GM04504 (cell line): ENCODE results near the gene AGRN.
"Not testable (repeated sequence)": the region's sequence is repeated elsewhere in the genome, so short reads cannot be mapped to it uniquely, and the experiment has no call there.

Source experiments
- DNase-seq: peaks from one replicate; pipeline ENCODE4 v3.0.0-alpha.2; 2012; ENCODE audit warnings: low read depth

The AGRN gene

DNA sequence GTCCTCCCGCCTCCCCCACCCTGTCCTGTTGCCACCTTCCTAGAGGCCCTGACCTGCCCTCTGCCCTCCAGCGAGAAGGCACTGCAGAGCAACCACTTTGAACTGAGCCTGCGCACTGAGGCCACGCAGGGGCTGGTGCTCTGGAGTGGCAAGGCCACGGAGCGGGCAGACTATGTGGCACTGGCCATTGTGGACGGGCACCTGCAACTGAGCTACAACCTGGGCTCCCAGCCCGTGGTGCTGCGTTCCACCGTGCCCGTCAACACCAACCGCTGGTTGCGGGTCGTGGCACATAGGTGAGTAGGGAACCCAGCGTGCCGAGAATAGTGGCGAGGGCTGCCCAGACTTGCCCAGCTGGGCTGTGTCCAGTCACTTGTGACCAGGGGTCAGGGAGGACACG is 33.8 kb downstream of the AGRN start:
- no peak for DNase-seq

GRCh38 chr1:1054099-1054700 is 34.3 kb downstream of the AGRN start:
- DNase-seq, result no peak

GRCh38 chr1:1054971-1055370 is 35.1 kb downstream of the AGRN start:
- DNase-seq, result no peak

GRCh38 chr1:1055841-1056736 is 36.2 kb downstream of the AGRN start:
- no peak for DNase-seq

GRCh38 chr1:1057769-1058087 is 37.8 kb downstream of the AGRN start:
- DNase-seq, result not testable (repeated sequence)

DNA sequence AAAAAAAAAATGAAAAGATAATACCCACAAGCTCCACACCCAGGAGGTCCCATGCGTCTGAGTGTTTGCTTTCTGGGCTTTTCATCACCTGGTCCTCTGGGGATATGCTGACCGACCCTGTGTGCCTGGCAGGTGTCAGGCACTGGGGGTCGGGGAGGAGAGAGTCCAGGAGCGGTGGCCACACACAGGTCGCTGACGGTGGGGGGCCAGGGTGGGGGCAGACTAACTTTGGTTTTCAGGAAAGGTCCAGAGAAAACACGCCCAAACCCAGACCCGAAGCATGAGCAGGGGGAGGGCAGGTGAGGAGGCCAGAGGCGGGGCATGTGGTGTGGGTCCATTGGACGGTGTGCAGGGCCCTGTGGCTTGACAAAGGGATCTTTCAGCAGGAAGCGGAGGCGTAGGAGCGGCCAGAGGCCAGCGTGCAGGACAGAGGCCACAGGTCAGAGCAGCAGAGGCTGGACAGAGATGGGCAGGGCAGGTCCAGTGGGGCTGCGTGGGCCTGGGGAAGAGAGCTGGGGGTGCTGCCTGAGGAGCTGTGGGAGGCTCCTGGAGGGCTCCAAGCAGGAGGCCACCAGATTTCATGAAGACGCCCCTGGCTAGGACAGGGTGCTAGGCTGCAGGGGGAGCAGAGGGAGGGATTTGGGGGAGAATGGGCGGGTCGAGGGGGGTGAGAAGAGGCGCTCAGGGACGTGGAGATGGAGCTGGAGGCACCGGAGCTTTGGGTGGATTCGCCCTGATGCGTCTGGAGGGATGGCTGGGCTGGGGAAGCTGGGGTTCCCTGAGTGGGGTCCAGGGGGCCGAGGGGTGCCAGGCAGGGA is 38.4 kb downstream of the AGRN start:
- DNase-seq, result no peak

- no peak for DNase-seq
Measured at GRCh38 chr1:1058921-1059493, 39.1 kb downstream of the AGRN start.

DNA sequence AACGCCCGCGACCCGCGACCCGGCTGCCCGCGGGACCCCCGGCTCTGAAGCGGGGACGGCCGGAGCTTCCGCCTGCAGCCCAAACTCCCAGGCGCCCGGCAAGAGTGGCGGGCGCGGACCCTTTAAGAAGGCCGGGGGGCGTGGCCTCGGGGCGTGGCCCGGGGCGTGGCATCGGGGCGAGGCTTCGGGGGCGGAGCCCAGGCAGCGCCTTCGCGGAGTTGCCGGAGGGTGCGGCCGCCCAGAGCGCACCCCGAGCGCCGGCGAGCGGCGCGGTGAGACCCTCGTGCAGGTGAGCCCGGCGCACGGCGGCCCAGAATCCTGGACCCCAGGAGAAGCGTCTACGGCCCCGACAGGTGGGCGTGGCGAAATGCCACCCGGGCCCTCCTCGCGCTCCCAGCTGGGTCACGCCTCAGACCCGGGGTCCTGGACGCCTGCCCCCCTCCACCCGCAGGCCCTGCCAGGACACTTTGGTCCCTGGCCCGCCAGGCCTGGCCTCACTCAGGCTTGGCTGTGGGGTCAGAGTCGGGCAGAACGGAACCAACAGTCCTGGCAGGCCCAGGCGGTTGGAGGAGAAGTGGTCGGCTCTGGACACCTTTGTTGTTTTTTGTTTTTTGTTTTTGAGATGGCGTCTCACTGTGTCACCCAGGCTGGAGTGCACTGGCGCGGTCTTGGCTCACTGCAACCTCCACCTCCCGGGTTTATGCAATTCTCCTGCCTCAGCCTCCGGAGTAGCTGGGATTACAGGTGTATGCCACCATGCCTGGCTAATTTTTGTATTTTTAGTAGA is 39.8 kb downstream of the AGRN start:
- peak; percentile 47 for DNase-seq

GRCh38 chr1:1060281-1061000 is 40.5 kb downstream of the AGRN start:
- DNase-seq, result no peak

GRCh38 chr1:1061682-1062345 is 41.9 kb downstream of the AGRN start:
- DNase-seq, result no peak

DNA sequence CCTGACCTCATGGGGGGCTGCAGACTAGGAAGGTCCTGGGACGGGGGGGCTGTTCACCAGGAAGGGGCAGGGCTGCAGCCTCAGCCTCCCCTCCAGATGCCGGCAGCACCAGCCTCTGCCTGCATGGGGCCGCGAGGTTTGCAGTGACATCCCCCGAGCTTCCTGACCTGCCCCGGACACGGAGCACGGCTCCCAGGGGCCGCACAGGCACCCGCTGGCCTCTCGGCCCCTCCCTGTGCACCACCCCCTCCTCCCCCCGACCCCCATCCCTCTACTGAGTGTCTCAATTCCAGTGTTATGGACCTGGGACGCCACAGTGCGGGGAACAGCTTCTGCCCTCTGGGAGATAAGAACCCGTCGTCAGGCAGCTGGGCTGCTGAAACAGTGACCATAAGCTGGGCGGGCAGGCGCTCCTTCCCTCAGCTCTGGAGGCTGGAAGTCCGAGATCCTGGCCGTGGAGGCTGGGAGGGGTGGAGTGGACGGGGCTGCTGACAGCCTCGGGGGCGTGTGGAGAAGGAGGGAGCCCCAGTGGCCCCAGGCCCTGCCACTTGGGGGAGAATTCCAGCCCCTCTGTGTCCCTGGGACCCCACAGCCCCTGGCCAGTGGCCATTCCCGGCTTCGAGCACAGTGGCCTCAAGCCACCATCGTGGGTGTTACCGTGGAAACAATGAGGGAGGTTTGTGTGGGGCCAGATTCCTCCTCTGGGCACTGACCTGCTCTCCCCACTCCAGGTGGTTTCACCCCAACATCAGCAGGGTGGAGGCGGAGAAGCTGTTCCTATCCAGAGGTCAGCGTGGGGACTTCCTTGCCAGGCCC is 42.6 kb downstream of the AGRN start:
- DNase-seq, result no peak

DNA sequence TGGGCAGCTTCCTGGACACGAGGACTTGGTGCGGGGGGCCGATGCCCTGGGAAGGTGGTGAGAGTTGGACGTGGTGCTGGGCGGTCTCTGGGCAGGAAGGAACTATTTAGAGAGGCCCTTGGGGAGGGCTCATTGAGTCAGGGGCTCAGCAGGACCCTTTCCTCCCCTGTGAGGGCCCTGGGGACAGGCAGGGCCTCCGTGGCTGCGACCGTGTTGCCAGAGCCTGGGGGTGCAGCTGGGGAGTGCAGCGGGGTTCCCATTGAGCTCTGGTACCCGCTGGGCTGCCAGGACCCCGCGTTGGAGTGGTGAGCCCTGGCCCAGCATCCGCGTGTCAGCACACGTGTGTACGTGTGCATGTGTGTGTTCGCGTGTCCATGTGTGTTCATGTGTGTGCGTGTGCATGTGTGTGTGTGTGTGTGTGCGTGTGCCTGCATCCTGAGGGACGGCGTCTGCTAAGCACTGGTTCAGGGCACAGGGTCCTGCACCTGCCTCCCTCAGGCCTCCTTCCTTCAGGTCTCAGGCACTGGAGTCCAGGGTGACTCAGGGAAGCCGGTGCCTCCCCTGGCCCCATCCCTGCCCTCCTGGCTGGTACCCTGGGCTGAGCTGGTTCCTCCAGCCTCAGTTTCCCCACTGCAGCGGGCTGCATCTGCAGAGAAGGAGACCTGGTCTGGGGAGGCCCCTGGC is 43.5 kb downstream of the AGRN start:
- DNase-seq, result no peak

- no peak for DNase-seq
Measured at GRCh38 chr1:1063945-1064831, 44.3 kb downstream of the AGRN start.

DNA sequence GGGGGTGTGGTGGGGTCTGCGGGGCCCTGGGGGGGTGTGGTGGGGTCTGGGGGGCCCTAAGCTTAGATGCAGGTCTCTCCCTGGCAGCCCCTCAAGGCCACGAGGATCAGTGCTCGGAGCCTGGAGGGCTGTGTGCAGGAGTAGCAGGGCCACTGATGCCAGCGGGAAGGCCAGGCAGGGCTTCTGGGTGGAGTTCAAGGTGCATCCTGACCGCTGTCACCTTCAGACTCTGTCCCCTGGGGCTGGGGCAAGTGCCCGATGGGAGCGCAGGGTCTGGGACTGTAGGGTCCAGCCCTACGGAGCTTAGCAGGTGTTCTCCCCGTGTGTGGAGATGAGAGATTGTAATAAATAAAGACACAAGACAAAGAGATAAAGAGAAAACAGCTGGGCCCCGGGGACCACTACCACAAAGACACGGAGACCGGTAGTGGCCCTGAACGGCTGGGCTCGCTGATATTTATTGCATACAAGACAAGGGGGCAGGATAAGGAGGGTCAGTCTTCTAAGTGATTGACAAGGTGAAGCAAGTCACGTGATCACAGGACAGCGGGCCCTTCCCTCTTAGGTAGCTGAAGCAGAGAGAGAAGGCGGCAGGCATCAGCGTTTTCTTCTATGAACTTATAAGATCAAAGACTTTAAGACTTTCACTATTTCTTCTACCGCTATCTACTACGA is 45.5 kb downstream of the AGRN start:
- no peak for DNase-seq

DNA sequence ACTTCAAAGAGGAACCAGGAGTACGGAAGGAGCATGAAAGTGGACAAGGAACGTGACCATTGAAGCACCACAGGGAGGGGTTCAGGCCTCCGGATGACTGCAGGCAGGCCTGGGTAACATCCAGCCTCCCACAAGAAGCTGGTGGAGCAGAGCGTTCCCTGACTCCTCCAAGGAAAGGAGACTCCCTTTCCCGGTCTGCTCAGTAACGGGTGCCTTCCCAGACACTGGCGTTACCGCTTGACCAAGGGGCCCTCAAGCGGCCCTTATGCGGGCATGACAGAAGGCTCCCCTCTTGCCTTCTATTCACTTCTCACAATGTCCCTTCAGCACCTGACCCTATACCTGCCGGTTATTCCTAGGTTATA is 46.0 kb downstream of the AGRN start:
- DNase-seq, result not testable (repeated sequence)

DNA sequence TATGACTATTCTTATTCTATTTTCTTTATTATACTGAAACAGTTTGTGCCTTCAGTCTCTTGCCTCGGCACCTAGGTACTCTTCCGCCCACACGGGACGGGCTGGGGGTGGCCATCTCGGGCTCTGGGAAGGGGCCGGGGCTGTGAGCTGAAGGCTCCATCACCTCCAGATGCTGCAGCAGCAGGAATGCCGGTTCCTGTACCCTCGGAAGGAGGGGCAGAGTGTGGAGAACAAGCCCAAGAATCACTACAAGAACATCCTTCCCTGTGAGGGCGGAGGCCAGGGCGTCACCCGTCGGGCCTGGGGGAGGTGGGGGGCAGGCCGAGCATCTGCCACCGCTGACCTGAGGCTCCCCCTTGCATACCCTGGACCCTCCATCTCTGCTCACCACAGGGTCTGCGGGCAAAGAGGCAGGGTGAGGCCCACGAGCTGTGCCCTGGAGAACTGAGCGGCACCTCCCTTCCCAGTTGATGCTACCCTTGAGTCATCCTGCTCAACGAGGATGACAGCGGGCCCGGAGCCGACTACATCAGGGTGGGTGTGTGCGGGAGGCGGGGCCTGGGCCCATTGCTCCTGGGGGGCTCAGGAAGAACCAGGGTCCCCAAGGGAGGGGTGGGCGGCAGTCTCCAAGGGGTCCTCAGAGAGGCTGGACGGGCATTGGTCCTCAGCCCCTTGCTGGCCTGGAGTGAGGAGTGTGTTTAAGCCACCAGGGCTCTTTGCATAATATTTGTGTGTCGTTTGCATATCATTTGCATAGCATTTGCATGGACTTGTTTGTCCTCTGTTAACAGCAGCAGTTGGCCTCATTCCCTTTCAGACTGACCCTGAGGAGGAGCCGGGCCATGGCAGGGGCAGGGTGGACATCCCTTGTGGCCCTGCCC is 46.7 kb downstream of the AGRN start:
- DNase-seq, result no peak
